ENCODE data around the gene NDUFS6. TPM values are rescaled to one million over a fixed set of nuclear protein-coding genes. Genes with fewer than 3 reads are reported as not detected.

The NDUFS6 gene
- total and polyA plus RNA-seq, 2 of the 8 experiments (the other 6 are each of a cell fraction or from before 2014, with no cell fraction given): 72.7 to 191 TPM

GRCh38 chr5:1797855-1798254 lies 3.4 kb upstream of the NDUFS6 start (continued):
- TF ChIP-seq CHD7 (IDR thresholded peaks at IDR 0.05; ENCODE audit: insufficient replicate concordance, low read length) (no peak), KDM4A (IDR thresholded peaks at IDR 0.05; ENCODE audit: low read depth, low read length, severe bottlenecking) (no peak), CBX5 (IDR thresholded peaks at IDR 0.05; ENCODE audit: low read depth, low read length) (no peak), EZH2 (IDR thresholded peaks at IDR 0.05; ENCODE audit: low read depth, low read length, severe bottlenecking) (no peak), SRF (IDR thresholded peaks at IDR 0.05; ENCODE audit: low read depth, low read length) (no peak), TAF1 (IDR thresholded peaks at IDR 0.05; ENCODE audit: low read depth, low read length) (no peak), JUN (IDR thresholded peaks at IDR 0.05; ENCODE audit: low read depth, low read length) (no peak), GTF2F1 (IDR thresholded peaks at IDR 0.05; ENCODE audit: borderline replicate concordance, low read depth, low read length) (no peak)
